SU-DHL-6 (cell line): ENCODE data around the gene STKLD1.

Source experiments
- H2AFZ ChIP-seq: fragments of 200-600 bp; sonication (generic); 2 replicates; pipeline ENCODE4 v1.6.1; 2014; ENCODE audit warnings: low read depth, mild to moderate bottlenecking, moderate library complexity, mixed read lengths, antibody characterized with exemption, low read length; ENCODE audit not compliant: severe bottlenecking
- H3F3A ChIP-seq: fragments of 200-600 bp; shearing (Covaris generic); 2 replicates; pipeline ENCODE4 v1.6.0; 2016; ENCODE audit warnings: antibody characterized with exemption, mild to moderate bottlenecking; ENCODE audit not compliant: insufficient read depth
- H3K27ac ChIP-seq: fragments of 200-600 bp; sonication (generic); 2 replicates; pipeline ENCODE4 v1.5.1; 2016; ENCODE audit warnings: low read depth, mild to moderate bottlenecking, low read length, moderate library complexity, mixed read lengths
- H3K27me3 ChIP-seq: fragments of 200-600 bp; sonication (generic), shearing (Covaris generic); 2 replicates; pipeline ENCODE4 v1.6.0; 2014; ENCODE audit warnings: mild to moderate bottlenecking, low read length
- H3K36me3 ChIP-seq: fragments of 200-600 bp; sonication (generic); 2 replicates; pipeline ENCODE4 v1.6.1; 2014; ENCODE audit warnings: mild to moderate bottlenecking, low read length, mixed read lengths
- H3K4me2 ChIP-seq: fragments of 300-600, 200-600 bp; shearing (Covaris generic), sonication (generic); 2 replicates; pipeline ENCODE4 v1.6.0; 2014; ENCODE audit warnings: low read length, low read depth, mild to moderate bottlenecking; ENCODE audit not compliant: poor library complexity, severe bottlenecking
- H3K4me3 ChIP-seq: fragments of 200-600 bp; sonication (generic); 2 replicates; pipeline ENCODE4 v1.5.1; 2014; ENCODE audit warnings: antibody characterized with exemption, low read length, mild to moderate bottlenecking, mixed read lengths; ENCODE audit not compliant: insufficient read depth, poor library complexity, severe bottlenecking
- H3K79me2 ChIP-seq: fragments of 200-600 bp; sonication (generic); 2 replicates; pipeline ENCODE4 v1.6.1; 2014; ENCODE audit warnings: mild to moderate bottlenecking, low read length, moderate library complexity; ENCODE audit not compliant: insufficient read depth
- H3K9ac ChIP-seq: fragments of 200-600 bp; sonication (generic); 2 replicates; pipeline ENCODE4 v1.7.0; 2014; ENCODE audit warnings: mild to moderate bottlenecking, low read length
- H3K9me2 ChIP-seq: fragments of 200-600 bp; sonication (generic); replicated peaks from 2 replicates; pipeline ENCODE4 v1.6.1; 2014; ENCODE audit warnings: low read length; ENCODE audit not compliant: insufficient read depth
- H3K9me3 ChIP-seq: fragments of 200-600 bp; sonication (generic); 2 replicates; pipeline ENCODE4 v1.6.1; 2014; ENCODE audit warnings: low read length, mixed read lengths; ENCODE audit not compliant: insufficient read depth
- H4K20me1 ChIP-seq: fragments of 200-600 bp; sonication (generic); 2 replicates; pipeline ENCODE4 v1.6.1; 2014; ENCODE audit warnings: low read depth, mild to moderate bottlenecking, antibody characterized with exemption, low read length, moderate library complexity, mixed read lengths
- CTCF ChIP-seq: fragments of 200-600 bp; sonication (generic); IDR thresholded peaks from one replicate; pipeline ENCODE4 v1.5.1; 2017; ENCODE audit warnings: antibody characterized with exemption, mild to moderate bottlenecking, low read length, moderate library complexity; ENCODE audit not compliant: insufficient read depth, poor library complexity, severe bottlenecking
- EZH2phosphoT487 ChIP-seq: fragments of 200-600 bp; sonication (generic), shearing (Covaris generic); conservative IDR thresholded peaks from 2 replicates; pipeline ENCODE4 v1.6.1; 2018; ENCODE audit warnings: mild to moderate bottlenecking, antibody characterized with exemption, low read length, moderate library complexity, mixed read lengths

Gene STKLD1

GRCh38 chr9:133371261-133371711, 4.9 kb upstream of the STKLD1 start:
- 0 out of 2 replicates have a peak, but pooled peaks cover under 1% of the 10 kb centered on the region for H3K36me3 ChIP-seq
- TF ChIP-seq CTCF (no peak), EZH2phosphoT487 (no peak)

GRCh38 chr9:133372144-133372543, 4.0 kb upstream of the STKLD1 start:
- H3K4me3 ChIP-seq, result no peak overlapping the region
- peaks cover 5% of the 10 kb centered on the region; the same call in 1 of the 2 replicates for H3F3A ChIP-seq
- H3K9me2 ChIP-seq, result no peaks in the 10 kb centered on the region
- no peak overlapping the region for H3K9ac ChIP-seq
- no peaks in the 10 kb centered on the region; the same call in 1 of the 2 replicates for H4K20me1 ChIP-seq
- H3K4me2 ChIP-seq, result no peak overlapping the region
- no peaks in the 10 kb centered on the region for H3K27me3 ChIP-seq
- H3K9me3 ChIP-seq, result no peaks in the 10 kb centered on the region
- no peak overlapping the region for H3K27ac ChIP-seq
- H2AFZ ChIP-seq, result no peak overlapping the region
- TF ChIP-seq EZH2phosphoT487, result no peak
- no peak for TF ChIP-seq CTCF
- H3K36me3 ChIP-seq, result no peaks in the 10 kb centered on the region
- peaks cover 77% of the 10 kb centered on the region for H3K79me2 ChIP-seq

More at GRCh38 chr9:133371261-133371711, 4.9 kb upstream of the STKLD1 start:
- Histone ChIP-seq H3K79me2 (peaks cover 82% of the 10 kb centered on the region), H3K27ac (no peak overlapping the region), H2AFZ (no peak overlapping the region), H3K4me2 (no peak overlapping the region), H4K20me1 (no peaks in the 10 kb centered on the region; the same call in 1 of the 2 replicates), H3K4me3 (no peak overlapping the region), H3F3A (no peaks in the 10 kb centered on the region), H3K9me2 (no peaks in the 10 kb centered on the region), H3K9ac (no peak overlapping the region), H3K27me3 (no peaks in the 10 kb centered on the region), H3K9me3 (no peaks in the 10 kb centered on the region)

GRCh38 chr9:133374612-133375115, 1.5 kb upstream of the STKLD1 start:
- Histone ChIP-seq H3K4me3 (peak overlapping the region; percentile 99), H3K27ac (peak overlapping the region; percentile 30; the same call in 1 of the 2 replicates), H3K9ac (peak overlapping the region; percentile 79), H3K9me2 (no peaks in the 10 kb centered on the region), H4K20me1 (no peaks in the 10 kb centered on the region; the same call in 1 of the 2 replicates), H3K4me2 (peak overlapping the region; percentile 99), H3K79me2 (peaks cover 57% of the 10 kb centered on the region), H2AFZ (peak overlapping the region; percentile 35), H3K27me3 (no peaks in the 10 kb centered on the region), H3F3A (peaks cover 5% of the 10 kb centered on the region; the same call in 1 of the 2 replicates), H3K36me3 (no peaks in the 10 kb centered on the region), H3K9me3 (no peaks in the 10 kb centered on the region)
- TF ChIP-seq EZH2phosphoT487 (no peak), CTCF (no peak)
